Activated CD8-positive, alpha-beta memory T cell treated with anti-CD3 and anti-CD28 coated beads for 1 hour (primary cell): ENCODE measurements around the gene SRP54.
A peak's percentile ranks its signal among the peaks of the same experiment; 100 is the strongest.
"Not testable (repeated sequence)": the region's sequence is repeated elsewhere in the genome, so short reads cannot be mapped to it uniquely, and the experiment has no call there.

Experiments
- DNase-seq, 2 donors: peaks; one replicate each; pipeline ENCODE4 v3.0.0-alpha.2; 2020; ENCODE audit warnings: low read depth in 1 of 2; ENCODE audit errors: extremely low read depth in 1 of 2

Gene SRP54

GRCh38 chr14:35046048-35046750 lies 63.4 kb downstream of the SRP54 start, which contains the start of gene FAM177A1:
TSS of gene FAM177A1 (plus strand) at chr14:35046272. CDS start at chr14:35046464, 192 bp downstream.
- peak; percentile 97 to 100 for DNase-seq

GRCh38 chr14:35046751-35047536 lies 64.2 kb downstream of the SRP54 start:
- no peak for DNase-seq

GRCh38 chr14:35047976-35048513 lies 65.3 kb downstream of the SRP54 start:
- DNase-seq, result no peak

GRCh38 chr14:35050652-35051051 lies 67.9 kb downstream of the SRP54 start:
- no peak for DNase-seq

GRCh38 chr14:35051796-35052195 lies 69.0 kb downstream of the SRP54 start:
- no peak for DNase-seq

- DNase-seq, result no peak
These were observed 69.8 kb downstream of the SRP54 start for GRCh38 chr14:35052637-35053036.

GRCh38 chr14:35061113-35061791 lies 78.5 kb downstream of the SRP54 start:
- not testable (repeated sequence) for DNase-seq

GRCh38 chr14:35065731-35066130 lies 82.9 kb downstream of the SRP54 start:
- DNase-seq, result not testable (repeated sequence)

- DNase-seq, result no peak
These were observed 85.6 kb downstream of the SRP54 start for GRCh38 chr14:35068238-35069012.

GRCh38 chr14:35072226-35072625 lies 89.4 kb downstream of the SRP54 start:
- DNase-seq, result no peak

GRCh38 chr14:35073486-35073885 lies 90.7 kb downstream of the SRP54 start:
- no peak for DNase-seq

GRCh38 chr14:35078082-35078481 lies 95.3 kb downstream of the SRP54 start:
- DNase-seq, result no peak
